Activated naive CD4-positive, alpha-beta T cell treated with Interleukin-2 at 50 U/mL for 16 hours (primary cell): Measurements from ENCODE around the gene ATRX.
"Not testable (repeated sequence)": the region's sequence is repeated elsewhere in the genome, so short reads cannot be mapped to it uniquely, and the experiment has no call there.

ENCODE experiments used
- DNase-seq: peaks from one replicate; pipeline ENCODE4 v3.0.0-alpha.2; 2020

The ATRX gene

DNA sequence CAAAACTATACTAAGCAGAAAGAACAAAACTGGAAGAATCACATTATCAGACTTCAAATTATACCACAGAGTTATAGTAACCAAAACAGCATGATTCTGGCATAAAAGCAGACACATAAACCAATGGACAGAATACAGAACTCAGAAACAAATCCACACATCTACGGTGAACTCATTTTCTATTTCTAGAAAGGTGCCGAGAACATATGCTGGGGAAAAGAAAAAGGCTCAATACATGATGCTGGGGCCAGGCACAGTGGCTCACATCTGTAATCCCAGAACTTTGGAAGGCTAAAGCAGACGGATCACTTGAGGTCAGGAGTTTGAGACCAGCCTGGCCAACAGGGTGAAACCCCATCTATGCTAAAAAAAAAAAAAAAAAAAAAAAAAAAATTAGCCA, 52.7 kb downstream of the ATRX start:
- no peak for DNase-seq

DNA sequence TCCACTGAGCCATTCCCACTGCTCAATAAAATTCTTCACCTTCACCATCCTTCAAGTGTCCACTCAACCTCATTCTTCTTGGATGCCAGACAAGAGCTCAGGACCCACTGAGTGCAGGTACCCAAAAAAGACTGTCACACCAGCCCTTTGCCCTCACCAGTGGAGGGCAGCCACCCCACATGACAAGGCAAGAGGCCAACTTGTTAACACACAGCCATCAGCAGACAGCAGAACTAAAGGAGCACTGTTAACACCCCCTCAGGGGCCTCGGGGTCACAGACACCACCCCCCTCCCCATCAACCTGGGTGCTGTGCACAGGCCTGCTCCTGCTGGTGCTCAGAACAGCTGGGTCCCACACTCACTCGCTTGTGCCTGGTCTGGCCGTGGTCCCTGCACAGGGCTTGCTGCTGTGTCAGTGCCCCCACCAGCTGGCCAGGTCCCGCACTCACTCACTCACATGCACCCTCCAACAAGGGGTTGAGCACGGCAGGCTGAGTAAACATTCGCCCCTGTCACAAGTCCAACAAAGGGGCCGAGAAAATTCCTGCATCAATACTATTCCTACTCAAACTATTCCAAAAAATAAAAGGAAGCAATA, 54.1 kb downstream of the ATRX start:
- no peak for DNase-seq

DNA sequence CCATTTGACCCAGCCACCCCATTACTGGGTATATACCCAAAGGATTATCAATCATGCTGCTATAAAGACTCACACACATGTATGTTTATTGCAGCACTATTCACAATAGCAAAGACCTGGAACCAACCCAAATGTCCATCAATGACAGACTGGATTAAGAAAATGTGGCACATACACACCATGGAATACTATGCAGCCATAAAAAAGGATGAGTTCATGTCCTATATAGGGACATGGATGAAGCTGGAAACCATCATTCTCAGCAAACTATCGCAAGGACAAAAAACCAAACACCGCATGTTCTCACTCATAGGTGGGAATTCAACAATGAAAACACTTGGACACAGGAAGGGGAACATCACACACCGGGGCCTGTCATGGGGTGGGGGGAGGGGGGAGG, 59.9 kb downstream of the ATRX start:
- DNase-seq, result not testable (repeated sequence)

DNA sequence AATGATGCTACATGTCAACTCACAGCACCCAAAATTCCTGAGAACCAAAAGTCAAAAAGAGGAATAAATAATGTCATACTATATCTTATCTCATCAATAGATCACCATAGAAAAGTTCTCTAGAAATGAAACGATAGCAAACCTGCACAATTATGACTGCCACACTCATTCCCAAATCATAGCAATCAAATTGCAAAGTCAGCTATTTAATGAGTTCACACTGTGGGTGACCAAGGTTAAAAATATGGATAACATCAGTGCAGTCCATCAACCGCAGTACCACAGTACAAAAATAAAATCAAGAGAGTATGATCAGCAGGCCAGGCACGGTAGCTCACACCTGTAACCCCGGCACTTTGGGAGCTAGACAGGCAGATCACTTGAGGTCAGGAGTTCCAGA, 62.3 kb downstream of the ATRX start:
- no peak for DNase-seq

DNA sequence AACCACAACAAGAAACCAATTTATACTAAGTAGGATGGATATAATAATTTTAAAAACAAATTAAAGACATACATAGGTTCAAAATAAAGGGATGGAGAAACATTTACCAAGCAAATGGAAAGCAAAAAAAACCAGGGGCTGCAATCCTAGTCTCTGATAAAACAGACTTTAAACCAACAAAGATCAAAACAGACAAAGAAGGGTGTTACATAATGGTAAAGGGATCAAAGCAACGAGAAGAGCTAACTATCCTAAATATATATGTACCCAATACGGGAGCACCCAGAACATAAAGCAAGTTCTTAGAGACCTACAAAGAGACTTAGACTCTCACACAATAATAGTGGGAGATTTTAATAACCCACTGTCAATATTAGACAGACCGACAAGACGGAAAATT, 66.6 kb downstream of the ATRX start:
- DNase-seq, result no peak

DNA sequence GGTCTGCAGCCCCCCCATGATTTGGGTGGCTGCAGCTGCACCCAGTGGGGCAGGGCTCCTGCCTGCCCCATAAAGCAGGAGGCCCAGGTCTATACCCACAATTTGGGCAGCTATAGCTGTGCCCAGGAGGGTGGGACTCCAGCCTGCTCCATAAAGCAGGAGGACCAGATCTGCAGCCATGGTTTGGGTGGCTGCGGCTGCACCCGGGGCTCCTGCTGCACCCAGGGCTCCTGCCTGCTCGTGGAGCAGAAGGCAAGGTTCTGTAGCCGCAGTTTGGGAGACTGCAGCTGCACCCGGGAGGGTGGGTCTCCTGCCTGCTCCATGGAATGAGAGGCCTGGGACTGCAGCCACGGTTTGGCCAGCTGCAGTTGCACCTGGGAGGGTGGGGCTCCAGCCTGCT, 81.1 kb downstream of the ATRX start:
- no peak for DNase-seq

DNA sequence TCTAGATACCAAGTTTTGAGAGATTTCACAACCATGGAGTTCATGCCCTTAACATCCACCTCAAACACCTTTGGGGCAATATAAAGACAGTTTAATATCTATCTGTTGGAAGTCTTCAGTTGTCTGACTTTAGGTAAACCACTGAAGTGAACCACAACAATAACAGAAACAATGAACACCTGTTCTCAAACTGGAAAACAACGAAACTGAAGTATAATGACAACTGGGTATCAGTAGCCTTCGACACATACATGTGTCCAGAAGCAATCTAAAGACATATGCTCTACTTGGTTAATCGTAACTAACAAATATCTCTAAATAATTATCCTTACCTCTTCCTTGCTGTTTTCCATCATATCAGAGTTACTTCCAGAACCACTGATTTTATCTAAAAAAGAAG, 87.8 kb downstream of the ATRX start:
- no peak for DNase-seq

DNA sequence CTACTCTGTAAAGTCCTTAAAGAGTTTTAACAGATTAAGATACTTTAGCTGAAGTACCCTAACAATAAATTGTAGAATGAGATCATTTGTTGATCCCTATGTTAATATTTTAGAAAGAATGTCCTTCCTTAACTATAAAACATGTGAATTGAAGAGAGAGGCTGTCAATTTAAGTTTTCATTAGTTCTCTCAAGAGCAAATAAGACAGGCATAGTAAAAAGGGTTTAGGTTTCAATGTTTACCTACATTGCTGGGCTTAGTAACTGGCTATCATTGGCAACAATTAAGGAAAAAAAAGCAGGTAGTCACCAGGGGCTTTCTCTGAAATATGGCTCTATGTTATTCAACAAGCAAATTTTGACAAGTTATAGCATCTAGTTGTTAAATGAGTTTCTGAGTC, 91.5 kb downstream of the ATRX start:
- no peak for DNase-seq

DNA sequence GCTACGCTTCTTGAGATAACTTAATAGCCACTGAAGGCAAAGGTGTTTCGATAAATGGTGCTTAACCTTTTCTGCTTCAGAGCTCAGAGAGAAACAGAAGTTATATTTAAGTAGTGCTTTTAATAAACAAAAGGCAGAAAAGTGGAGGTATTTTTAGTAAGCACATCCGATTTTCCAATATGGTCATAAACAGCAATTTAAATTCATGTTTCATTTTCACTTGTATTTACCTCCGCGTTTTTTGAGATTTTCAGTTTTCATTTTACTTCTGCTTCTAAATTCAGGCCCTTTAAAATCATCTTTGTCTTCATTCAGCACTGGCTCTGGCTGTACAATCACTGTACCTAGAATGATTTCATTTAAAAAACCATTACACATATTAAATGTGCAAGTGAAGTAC, 92.4 kb downstream of the ATRX start:
- no peak for DNase-seq

DNA sequence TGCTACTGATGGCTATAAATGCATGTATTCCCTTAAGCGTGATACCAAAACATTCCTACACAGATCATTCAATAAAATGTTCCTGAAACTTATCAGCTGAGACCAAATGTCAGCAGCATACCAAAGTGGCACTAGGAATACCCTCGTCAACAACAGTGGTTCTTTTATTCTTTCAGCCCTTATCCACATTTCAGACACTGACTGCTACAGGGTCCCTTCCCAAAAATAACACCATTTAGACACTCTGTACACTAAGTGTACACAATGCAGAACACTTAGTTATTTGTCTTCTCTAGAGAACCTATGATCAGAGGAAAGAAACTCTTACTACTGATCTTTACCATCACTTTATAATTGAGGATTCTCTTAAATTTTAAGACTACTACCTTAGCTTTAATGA, 94.1 kb downstream of the ATRX start:
- no peak for DNase-seq

DNA sequence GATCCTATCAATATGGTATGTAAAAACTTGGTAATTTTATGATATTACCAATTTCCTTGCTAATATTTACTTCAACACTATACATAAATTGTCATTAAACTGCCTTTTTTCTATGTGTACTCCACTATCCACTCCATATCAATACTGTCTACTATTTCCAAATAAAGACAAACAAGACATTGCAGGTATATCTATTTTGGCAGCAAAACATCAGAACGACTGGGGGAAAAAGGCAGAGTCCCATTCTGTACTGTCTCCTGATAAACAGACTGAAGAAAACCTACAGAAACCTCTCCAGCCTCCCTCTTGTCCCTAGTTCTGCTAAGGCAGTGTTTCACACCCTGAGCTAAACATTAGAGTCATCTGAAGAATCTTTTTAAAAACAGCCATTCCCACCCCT, 96.6 kb downstream of the ATRX start:
- no peak for DNase-seq

DNA sequence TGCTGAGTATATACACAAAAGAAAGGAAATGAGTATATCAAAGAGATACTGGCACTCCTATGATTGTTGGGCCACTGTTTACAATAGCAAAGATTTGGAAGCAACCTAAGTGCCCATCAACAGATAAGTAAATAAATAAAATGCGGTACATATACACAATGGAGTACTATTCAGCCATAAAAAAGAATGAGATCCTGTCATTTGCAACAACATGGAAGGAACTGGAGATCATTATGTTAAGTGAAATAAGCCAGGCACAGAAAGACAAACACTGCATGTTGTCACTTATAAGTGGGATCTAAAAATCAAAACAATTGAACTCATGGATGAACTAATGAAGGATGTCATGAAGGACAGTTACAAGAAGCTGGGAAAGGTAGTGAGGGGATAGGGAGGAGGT, 100.3 kb downstream of the ATRX start:
- DNase-seq, result not testable (repeated sequence)

DNA sequence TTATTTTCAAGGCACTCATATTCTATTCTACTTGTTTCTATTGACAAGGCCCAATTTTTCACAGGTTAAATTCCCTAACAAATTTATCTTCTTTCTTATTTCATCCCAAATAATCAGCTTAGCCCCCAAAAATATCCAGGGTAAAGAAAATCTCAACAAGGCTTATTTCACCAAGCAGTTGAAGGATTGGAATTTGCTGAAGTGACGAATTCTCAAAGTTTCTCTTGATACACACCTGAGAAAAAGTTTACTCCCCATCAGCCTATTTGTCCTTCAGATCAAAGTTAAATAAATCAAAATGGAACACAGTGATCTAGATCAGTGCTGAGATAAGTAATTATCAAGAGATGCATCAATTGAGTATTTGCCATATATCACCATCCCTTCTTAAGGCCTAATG, 106.9 kb downstream of the ATRX start:
- DNase-seq, result no peak

DNA sequence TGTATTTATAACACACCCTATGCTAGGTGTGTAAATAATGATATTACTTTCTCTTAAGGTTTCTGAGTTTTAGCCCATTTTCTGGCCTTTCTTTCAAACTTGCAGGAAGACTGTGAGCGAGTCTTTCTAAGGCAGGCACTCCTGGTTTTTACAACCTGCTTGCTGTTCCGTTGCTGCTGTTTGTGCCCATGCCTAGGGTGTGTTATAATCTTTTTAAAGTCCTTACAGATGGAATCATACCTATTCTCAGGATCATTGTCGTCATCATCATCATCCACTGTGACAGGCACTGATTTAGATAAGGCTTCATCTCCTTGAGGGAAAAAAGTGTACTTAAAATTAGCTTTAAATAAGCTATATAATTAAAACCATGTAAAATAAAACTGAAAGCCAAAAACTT, 110.0 kb downstream of the ATRX start:
- DNase-seq, result no peak

DNA sequence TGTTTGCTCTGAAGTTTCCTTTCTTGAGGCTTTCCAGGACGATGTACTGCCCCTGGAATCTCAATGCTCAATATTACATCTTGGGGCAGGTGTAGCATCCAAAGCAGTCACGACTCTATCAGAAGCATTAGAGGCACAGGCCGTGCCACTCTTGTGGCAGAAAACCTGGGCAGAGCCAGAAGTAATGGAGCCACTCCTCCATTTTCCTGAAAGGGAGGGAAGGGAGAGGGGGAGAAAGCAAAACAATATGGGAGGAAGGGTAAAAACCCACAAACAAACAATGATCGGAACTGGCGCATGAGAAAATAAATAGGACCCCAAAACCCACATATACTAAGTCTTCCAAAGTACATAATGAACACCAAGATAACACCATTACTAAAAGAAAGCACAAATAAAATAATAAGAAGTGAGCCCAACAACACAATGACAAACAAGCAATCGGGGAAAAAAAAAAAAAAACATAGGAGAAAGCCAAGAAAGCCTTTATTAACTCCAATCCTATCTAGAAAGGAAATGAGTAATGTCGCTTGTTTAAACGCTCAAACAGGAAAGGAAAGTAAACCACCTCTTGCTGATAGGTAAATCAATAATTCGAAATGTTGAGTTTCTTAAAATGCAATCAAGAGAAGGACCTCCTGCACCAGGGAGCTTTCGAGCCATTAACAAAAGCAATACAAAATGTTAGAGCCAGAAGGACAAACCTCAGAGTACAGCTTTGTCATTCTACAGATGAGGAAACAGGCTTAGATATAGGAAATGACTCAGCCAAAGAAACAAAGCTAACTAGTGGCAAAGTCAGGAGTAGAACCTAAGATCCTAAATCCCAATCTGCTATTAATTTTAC, 117.4 kb downstream of the ATRX start:
- DNase-seq, result no peak

DNA sequence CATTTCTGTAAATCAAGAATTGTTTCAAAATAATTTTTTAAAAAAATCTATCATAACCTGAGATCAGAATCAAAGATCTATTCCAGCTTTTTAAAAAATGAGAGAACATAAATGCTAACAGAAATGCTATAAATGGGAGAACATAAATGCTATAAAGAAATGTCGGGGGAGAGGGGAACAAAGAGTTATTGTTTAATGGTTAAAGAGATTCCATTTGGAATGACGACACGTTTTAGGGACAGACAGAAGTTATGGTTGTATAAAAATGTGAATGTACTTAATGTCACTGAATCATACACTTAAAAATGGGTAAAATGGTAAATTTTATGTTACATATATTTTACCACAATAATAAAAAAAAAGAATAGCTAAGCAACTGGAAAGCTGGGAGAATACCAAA, 127.1 kb downstream of the ATRX start:
- DNase-seq, result no peak

DNA sequence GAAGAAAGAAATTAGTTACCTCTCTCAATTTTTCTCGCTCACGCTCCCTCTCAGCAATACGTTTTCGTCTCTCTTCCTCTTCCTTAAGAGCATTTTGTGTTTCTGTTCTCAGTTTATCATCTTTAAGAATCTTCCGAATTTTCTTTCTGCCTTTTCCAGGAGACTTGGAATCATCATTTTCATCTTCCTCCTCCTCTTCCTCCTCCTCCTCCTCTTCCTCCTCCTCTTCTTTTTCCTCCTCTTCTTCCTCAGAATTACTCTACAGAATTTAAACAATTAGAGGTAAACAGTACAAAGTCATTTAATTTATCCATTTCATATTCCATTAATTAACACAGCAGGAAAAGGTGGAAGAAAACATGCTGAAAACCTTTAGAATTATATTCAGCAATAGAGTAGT, 133.9 kb downstream of the ATRX start:
- DNase-seq, result no peak

DNA sequence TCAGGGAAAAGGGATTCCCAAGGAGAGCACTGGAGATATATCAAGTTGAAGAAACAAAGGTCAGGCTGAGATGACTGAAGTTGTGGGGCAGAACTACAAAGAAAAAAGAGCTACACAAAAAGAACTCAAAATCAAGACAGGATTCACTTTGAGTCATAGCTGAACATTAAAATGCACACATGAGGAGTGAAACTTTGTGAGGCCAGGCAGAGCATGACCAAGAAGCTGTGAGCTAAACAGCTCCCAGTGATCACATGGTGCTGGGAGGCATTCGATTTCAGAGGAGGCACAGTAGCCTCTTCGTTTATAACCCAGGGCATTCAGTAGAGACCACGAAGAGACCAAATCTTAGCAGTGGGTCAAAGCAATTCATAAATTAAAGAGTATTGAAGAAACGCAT, 145.3 kb downstream of the ATRX start:
- DNase-seq, result no peak

DNA sequence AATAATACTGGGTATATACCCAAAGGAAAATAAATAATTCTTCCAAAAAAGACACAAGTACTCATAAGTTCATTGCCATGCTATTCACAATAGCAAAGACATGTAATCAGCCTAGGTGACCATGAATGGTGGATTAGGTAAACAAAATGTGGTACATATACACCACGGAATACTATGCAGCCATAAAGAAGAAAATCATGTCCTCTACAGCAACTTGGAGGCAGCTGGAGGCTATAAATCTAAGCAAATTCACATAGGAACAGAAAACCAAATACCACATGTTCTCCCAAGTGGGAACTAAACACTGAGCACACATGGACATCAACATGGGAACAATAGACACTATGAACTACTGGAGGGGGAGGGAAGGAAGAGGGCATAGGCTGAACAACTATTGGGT, 146.2 kb downstream of the ATRX start:
- no peak for DNase-seq

DNA sequence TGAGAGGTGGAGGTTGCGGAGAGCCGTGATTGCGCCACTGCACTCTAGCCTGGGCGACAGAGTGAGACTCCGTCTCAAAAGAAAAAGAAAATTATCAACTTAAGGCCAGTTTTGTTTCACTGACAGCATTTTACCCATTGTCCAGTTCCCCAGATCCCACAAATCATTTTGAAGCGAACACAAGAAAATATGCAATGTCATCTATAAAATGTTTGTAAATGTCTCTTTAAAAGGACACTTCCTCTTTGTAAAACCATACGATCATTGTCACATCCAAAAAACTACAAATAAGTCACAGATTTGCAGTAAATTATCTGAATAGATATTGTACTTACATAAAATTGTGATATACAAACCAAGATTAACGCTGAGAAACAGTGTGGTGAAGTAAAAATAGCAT, 147.6 kb downstream of the ATRX start:
- DNase-seq, result no peak

DNA sequence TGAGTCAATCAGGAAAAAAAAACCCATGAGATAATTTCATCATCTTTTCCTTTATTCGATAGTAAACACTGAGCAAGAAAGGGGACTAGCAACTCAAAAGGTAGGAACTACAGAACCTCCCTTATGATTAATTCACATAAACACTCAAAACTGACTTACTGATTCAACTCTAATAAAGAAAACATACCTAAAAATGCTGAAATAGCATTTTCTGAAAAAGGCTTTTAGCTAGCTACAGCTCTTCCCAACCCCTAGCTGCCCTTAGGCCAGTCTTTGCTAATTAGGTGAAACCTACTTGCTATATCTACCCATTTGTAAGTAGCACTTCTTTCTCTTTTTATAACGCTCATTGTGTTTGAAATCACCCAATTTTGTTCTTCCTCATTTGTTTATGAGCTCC, 150.6 kb downstream of the ATRX start:
- DNase-seq, result no peak

DNA sequence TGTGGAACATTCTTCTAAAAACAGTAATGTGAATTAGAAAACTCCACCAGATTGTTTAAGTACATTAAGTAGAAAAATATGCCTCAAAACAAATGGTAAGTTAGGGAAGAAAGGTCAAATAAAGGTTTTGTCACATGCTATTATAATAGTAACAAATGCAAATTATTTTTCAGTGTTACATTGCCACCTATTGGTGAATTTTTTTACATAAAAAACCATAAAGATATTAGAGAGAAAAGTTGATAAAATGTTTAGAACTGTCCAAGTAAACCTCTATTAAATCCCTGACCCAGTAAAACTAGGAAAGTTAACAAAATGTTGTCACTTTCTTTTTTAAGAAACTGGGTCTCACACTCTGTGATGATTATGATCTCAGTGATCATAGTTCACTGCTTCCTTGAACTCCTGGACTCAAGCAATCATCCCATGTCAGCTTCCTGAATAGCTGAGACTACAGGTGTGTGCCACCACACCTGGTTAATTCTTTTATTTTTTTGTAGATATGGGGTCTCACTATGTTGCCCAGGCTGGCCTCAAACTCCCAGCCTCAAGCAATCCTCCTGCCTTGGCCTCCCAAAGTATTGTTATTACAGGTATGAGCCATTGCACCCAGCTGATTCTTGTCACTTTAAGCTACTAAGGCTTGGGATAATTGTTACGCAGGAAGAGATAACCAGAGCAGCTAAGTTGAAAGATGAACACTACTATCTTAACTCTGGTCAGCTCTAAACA, 157.6 kb downstream of the ATRX start:
- DNase-seq, result no peak

DNA sequence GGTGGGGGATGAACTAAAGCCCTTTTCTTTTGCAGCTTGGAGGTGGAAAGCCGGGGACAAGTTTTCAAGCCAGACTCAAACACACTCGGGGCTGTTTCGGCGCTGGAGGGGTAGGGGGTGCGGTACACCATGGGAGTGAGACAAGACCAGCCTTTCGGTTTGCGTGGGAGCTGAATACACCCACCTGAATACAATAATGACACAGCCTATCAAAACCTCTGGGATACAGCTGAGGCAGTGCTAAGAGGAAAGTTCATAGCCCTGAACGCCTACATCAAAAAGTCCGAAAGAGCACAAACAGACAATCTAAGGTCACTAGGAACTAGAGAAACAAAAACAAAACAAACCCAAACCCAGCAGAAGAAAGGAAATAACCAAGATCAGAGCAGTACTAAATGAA, 163.3 kb downstream of the ATRX start:
- DNase-seq, result peak; percentile 7

DNA sequence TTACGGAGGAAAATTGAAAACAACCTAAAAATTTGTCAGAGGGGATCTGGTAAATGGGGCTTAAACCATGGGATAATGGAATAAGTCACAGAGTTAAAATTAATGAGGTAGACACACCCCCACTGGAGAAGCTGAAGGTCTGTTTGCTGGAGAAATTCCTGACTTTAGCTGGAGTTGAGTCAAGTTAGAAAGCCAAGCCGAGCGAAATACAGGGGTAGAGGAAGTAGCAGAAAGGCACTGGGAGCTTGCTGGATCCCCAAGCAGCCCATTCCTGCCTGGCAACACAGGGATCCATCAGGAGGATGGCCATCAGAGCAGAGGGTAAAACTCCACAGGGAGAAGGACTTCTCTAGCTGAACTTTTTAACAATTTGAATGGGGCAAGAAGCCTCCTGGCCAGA, 163.8 kb downstream of the ATRX start:
- DNase-seq, result no peak
